ENCODE data around the gene P2RY13.

- TF ChIP-seq CEBPB (IDR thresholded peaks at IDR 0.05) = no peak
- no peak for TF ChIP-seq NFIC (IDR thresholded peaks at IDR 0.05)
- no peak for TF ChIP-seq ZBTB7A (IDR thresholded peaks at IDR 0.05; ENCODE audit: low read depth)
- TF ChIP-seq, protein P1, sequence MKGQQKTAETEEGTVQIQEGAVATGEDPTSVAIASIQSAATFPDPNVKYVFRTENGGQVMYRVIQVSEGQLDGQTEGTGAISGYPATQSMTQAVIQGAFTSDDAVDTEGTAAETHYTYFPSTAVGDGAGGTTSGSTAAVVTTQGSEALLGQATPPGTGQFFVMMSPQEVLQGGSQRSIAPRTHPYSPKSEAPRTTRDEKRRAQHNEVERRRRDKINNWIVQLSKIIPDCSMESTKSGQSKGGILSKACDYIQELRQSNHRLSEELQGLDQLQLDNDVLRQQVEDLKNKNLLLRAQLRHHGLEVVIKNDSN (IDR thresholded peaks at IDR 0.05) = no peak
- TF ChIP-seq FOXM1 (IDR thresholded peaks at IDR 0.05; ENCODE audit: borderline replicate concordance, low read depth) = no peak
- TF ChIP-seq, protein P2, sequence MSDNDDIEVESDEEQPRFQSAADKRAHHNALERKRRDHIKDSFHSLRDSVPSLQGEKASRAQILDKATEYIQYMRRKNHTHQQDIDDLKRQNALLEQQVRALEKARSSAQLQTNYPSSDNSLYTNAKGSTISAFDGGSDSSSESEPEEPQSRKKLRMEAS (IDR thresholded peaks at IDR 0.05) = no peak
- no peak for TF ChIP-seq TCF12 (IDR thresholded peaks at IDR 0.05; ENCODE audit: low read depth)
- TF ChIP-seq CREB1 (IDR thresholded peaks at IDR 0.05; ENCODE audit: low read depth) = no peak
- no peak for TF ChIP-seq YY1 (IDR thresholded peaks at IDR 0.05; ENCODE audit: low read depth)
- TF ChIP-seq TAF1 (IDR thresholded peaks at IDR 0.05; ENCODE audit: low read depth) = no peak
- no peak for TF ChIP-seq EP300 (IDR thresholded peaks at IDR 0.05; ENCODE audit: borderline replicate concordance)
- no peak for TF ChIP-seq REST (IDR thresholded peaks at IDR 0.05; ENCODE audit: low read depth)
- TF ChIP-seq TEAD4 (IDR thresholded peaks at IDR 0.05) = no peak
- TF ChIP-seq RAD21 (IDR thresholded peaks at IDR 0.05; ENCODE audit: low read depth) = no peak
Observed at GRCh38 chr3:151351219-151351618, 21.9 kb upstream of the P2RY13 start.
